ENCODE data around the gene PI4KA.
"Not testable (repeated sequence)": the region's sequence is repeated elsewhere in the genome, so short reads cannot be mapped to it uniquely, and the experiment has no call there.

Gene PI4KA

DNA sequence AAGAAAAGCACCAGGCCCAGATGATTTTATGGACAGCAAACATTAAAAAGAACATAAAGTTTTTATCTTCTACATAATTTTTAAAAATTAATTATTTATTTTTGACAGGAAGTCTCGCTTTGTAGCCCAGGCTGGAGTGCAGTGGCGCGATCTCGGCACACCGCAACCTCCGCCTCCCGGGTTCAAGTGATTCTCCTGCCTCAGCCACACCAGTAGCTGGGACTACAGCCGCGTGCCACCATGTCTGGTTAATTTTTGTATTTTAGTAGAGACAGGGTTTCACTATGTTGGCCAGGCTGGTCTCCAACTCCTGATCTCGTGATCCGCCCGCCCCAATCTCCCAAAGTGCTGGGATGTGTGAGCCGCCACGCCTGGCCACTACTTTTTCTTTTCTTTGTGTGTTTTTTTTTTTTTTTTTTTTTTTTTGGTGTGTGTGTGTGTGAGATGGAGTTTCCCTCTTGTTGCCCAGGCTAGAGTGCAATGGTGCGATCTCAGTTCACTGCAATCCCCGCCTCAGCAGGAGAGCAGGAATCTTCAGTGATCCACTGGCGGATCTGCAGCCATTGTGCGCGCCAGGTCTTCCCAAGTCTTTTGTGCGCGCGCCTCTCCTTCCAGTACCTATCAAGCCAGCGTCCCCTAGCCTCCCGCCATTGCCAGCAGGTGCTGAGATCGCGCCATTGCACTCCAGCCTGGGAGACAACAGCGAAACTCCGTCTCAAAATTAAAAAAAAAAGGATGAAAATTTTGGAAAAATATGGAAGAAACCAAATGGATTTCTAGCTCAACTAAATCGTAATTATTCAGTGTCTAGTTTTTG, 171.0 kb downstream of the PI4KA start:
- DNase-seq, result not testable (repeated sequence)

DNA sequence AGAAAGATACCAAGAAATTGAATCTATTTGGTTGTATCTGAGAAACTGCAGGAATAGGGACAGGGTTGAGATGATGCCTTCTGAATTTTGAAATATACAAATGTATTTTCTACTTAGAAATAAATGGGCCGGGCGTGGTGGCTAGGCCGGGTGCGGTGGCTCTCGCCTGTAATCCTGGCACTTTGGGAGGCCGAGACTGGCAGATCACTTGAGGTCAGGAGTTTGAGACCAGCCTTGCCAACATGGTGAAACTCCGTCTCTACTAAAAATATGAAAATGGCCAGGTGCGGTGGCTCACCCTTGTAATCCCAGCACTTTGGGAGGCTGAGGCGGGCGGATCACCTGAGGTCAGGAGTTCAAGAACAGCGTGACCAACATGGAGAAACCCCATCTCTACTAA, 172.8 kb downstream of the PI4KA start:
- not testable (repeated sequence) for DNase-seq

DNA sequence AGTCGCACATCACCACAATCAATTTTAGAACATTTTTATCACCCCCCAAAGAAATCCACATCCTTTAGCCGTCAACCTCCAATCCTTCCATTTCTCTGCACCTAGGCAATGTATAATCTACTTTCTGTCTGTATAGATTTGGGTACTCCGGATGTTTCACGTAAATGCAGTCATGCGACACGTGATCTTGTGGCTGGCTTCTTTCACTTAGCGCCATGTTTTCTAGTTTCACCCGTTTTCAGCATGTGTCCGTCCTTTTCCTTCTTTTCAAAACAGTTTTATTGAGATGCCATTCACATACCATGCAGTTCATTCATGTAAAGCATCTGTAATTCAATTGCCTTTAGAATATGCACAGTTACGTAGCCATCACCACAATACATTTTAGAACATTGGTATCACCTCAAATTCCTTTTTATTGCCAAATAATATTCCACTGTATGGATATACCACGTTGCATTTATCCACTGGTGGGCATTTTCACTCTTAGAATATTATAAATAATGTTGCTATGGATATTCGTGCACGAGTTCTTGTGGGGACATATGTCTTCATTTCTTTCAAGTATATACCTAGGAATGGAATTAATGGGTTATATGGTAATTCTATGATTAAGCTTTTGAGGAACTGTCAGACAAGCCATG, 179.7 kb downstream of the PI4KA start:
- not testable (repeated sequence) for DNase-seq

DNA sequence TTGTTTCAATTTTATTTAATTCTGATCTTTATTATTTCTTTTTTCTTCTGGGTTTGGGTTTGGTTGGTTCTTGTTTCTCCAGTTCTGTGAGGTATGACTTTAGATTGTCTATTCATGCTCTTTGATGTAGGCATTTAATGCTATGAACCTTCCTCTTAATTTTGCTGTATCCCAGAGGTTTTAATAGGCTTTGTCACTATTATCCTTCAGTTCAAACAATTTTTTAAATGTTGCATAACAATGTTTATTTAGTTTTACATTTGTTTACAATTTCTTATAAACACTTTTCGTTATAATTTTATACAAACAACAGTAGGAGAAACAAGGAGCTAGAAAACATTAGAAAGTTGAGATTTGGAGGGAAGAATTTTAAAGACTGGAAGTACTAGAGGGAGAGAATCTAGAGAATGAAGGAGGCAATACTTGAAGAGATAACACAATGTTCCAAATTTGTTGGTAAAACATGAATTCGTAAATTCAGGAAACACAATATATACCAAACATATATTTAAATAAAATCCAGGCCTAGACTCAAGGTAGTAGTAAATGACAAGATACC, 180.8 kb downstream of the PI4KA start:
- no peak for DNase-seq

DNA sequence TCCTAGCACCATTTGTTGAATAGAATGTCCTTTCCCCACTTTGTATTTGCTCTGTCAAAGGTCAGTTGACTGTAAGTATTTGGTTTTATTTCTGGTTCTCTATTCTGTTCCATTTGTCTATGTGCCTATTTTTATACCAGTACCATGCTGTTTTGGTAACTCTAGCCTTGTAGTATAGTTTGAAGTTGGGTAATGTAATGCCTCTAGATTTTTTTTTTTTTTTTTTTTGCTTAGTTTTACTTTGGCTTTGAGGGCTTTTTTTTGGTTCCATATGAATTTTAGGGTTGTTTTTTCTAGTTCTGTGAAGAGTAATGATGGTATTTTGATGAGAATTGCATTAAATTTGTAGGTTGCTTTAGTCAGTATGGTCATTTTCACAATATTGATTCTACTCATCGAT, 183.0 kb downstream of the PI4KA start:
- DNase-seq, result not testable (repeated sequence)

DNA sequence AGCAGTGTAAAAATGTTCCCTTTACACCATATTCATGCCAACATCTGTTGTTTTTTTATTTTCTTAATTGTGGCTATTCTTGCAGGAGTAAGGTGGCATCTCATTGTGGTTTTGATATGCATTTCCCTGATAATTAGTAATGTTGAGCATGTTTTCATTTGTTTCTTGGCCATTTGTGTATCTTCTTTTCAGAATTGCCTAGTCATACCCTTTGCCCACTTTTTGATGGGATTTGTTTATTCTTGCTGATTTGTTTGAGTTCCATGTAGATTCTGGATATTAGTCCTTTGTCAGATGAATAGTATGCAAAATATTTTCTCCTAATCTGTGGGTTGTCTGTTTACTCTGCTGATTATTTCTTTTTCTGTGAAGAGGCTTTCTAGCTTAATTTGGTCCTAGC, 183.6 kb downstream of the PI4KA start:
- no peak for DNase-seq

DNA sequence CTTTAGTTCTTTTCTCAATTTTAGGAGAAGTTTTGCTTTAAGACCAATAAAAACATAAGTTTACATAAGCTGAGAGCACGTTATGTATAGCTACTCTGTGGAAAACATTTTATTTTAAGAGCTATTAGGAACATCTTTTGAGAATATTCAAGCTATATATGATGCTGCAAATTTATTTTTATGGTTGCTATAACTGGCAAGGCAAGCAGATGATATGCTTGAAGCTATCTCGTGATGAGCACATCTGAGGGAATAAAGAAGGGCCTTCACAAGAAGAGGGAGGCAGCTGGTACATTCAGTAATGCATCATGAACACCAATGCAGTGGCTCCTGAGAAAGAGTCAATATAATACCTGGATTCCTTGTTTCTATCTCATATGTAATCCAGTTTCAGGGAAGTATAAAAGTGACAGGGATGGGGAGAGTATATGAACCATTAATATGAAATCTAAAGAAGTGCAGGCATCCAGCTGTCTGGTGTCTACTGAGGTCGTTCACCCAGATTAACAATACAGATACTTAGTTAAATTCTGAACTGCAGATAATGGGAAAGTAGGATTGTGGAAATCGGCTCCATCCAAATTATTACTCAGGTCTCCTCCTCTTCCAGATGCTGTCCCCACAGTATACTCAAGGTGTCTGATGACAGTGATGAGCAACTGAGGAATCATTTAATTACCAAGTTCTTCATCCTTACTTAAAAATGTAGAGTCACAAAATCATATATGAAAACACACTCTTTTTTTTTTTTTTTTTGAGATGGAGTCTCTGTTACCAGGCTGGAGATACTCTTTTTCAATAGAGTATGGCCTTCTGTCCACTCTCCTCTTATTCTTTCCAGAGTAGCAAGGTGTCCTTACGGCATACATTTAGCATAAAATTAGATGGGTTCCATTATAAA, 185.1 kb downstream of the PI4KA start:
- DNase-seq, result no peak

DNA sequence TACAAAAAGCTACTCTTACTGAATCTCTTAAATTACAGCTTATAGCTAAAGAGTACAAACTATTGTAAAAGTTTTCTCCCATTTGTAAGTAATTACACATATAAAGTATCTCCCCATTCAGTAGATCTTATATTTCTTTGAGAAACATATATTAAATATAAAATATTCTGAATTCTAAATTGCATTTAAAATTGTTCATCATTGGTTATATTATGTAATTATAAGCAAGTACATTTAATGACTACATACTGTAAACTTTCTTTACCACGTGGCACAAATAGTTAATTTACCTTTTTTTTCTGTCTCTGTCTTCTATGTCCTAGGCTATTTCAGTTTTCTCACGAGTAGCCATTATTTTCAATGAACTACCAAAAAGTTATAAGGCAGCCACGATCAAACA, 185.9 kb downstream of the PI4KA start:
- DNase-seq, result no peak

DNA sequence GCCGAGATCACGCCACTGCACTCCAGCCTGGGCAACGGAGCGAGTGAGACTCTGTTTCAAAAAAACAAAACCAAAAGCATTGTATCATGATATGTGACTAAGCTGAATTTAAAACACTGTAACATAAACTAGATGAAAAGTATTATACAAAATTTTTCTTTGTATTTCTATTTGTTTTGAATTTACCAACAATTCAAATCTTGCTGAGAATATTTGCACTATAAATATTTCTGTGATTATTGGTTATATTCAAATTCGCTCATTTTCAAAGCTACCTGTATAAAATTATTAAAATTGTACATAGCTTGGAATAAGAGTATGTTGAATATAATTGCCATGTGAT, 186.6 kb downstream of the PI4KA start:
- DNase-seq, result no peak

DNA sequence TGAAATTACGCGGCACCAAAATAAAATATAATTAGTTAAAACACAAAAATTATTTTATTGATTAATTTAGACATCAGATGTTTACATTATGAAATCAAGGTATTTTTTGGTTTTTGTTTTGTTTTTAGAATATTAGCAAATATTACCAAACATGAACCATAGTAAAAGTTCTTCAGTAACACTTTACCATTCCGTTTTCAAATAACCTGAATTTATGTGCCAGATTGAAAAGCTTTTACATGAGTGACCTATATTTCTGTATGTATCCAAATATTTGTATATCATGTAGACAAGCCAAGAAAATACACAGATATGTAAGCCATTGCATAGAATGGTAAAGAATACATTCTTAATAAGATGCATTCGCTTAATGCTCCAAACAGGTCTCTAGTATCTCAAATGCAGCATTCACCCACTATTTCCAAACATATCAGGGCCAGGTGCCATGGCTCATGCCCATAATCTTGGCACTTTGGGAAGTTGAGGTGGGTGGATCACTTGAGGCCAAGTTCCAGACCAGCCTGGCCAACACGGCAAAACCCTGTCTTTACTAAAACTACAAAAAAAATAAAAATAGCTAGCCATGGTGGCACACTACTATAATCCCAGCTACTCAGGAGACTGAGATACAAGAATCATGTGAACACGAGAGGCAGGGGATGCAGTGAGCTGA, 187.1 kb downstream of the PI4KA start:
- no peak for DNase-seq

DNA sequence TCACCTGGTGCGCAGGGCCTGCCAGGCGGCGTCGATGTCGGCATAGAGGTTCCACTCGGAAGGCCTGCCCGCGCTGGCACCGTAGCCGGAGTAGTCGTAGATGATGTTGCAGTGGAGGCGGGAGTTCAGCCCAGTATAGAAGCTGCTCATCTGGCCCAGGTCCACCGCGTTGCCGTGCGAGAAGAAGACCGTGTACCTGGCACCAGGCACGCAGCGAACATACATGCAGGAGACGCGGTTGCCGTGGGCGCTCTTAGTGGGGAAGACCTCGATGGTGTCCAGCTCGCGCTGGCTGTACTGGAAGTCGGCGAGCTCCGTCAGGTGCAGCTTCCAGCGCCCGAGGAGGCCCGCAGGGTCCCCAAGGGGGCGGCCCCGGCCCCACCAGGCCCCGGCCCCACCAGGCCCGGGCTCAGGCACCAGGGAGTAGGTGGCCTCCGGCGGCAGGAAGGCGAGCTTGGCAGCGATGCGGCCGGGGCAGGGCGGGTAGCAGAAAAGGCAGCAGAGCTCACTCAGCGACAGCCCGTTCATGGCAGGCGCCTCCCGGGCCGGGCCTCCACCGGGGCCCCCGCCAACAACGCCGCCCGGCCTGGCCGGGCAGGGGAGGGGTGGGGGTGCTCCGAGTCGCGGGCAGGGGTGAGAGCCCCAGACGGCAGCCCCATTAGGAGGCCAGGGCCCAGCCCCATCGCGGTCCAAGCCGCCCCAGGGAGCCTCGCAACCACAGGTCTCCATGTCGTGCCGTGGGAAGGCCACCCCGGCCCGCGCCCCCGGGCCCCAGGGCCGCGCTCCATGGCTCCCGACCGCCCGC, 188.0 kb downstream of the PI4KA start:
- not testable (repeated sequence) for DNase-seq

DNA sequence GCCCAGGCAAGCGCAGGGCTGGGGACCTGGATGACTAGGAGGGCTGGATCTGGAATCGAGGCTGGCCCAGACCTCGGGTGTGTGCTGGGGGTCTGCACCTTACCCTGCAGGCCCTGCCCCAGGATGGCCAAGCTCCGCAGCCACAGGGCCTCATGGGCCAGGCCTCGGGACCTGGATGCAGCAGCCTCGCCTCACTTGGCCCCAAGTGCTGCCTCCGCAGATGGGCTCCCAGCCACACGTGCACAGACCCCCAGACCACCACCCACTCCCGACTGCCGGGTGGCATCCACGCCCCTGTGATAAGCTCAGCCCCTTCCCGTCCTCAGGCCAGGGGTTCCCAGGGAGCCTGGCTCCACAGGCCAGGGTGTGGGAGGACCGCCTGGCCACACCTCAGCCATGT, 188.7 kb downstream of the PI4KA start:
- not testable (repeated sequence) for DNase-seq

DNA sequence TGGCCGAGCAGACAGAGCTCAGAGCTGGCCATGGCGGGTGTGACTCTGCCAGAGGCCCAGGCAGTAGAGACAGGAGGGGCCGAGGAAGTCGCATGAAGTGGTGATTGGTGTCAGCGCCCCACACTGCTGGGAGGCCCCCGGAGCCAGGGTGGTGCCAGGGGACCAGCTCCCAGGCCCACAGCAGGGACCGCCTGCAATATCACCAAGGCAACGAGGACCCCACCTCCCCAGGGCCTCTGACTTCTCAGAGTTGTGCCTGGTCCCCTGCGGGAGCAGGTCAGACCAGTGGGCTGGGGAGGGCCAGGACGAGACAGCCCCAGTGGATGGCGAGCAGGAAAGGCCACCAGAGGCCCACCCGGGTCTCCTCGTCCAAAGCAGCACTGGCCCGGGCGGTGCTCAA, 189.1 kb downstream of the PI4KA start:
- DNase-seq, result not testable (repeated sequence)

DNA sequence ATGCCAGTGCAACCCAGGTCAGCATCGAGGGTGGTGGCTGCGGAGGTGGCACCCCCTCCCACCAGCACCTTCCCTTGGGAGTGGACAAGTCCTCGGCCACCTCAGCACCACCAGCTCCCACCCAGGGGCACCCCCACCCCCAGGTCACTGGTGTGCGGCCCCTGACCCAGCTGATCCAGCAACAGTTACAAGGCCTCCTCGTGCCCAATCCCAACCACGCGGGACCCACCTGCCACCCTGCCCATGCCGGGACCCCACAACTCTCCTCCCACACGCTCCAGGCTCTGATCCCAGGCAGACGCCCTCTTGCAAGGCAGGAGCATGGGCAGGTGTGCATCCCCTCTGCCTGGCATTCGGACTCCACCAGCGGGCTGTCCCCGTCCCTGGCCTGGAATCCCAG, 189.8 kb downstream of the PI4KA start:
- DNase-seq, result not testable (repeated sequence)

DNA sequence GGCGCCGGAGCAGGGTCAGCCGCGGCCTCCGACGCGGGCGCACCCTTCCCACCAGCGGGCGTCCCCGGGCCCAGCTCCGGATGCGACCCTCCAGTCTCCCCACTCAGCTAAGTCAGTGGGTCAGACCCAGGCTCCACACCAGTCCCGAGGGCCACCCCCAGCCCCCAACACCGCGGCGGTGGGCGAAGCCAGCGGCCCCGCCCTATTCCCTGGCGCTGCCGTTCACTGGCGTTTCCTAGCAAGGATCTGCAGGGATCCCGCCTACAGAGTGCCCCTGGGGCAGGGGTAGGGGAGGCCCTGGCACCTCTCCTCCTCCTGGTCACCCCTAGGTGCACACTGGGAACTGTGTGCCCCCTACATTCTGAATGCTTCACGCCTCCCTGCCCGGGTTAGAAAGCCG, 190.4 kb downstream of the PI4KA start:
- DNase-seq, result not testable (repeated sequence)

DNA sequence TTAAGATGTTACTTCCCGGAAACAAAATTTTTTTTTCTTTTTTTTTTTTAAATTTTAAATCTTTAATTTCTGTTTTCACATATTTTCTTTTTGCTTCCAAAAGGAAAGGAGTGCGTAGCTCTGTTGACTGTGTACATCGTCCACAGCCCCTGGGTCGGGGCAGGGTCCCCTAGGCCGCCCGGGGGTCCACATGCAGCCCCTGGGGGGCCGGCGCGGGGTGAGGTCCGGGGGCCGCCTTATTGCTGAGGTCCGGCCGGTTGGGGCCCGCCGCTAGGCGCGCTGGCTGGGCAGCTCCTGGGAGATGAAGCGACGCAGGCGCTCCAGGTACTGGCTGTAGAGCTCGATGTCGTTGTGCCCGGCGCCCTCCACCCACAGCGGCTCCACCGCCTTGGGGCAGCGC, 191.1 kb downstream of the PI4KA start:
- DNase-seq, result not testable (repeated sequence)

DNA sequence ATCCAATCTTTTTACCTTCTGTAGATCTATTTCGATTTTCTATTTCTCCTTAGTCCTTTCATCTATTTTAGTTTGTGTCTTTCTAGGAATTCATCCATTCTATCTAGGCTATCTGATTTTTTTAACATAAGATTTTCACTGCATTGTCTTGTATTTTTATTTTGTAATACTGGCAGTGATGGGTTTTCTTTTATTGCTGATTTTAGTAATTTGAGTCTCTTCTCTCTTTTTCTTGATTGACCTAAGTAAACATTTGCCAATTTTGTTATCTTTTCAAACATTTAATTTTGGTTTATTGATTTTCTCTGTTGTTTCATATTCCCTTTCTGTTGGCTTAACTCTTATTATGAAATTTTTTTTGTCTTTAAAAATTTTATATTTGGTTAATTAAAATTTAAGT, 192.1 kb downstream of the PI4KA start:
- DNase-seq, result no peak

DNA sequence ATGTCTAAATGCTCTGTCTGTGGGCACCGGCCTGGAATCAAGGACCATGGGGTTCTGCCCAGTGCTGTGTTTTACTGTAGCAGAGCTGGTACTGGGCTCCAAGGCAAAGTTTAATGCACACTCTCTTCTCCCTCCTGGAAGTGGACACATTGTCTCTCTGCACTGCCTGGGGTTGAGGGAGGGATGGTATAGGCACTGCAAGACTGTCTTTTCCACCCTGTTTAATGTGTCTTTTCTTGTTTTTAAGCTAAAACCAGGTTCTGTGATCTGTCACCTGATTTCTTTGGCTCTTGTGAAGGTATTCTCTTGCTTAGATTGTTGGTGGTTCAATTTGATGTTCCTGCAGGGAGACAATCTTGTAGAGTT, 194.0 kb downstream of the PI4KA start:
- no peak for DNase-seq

DNA sequence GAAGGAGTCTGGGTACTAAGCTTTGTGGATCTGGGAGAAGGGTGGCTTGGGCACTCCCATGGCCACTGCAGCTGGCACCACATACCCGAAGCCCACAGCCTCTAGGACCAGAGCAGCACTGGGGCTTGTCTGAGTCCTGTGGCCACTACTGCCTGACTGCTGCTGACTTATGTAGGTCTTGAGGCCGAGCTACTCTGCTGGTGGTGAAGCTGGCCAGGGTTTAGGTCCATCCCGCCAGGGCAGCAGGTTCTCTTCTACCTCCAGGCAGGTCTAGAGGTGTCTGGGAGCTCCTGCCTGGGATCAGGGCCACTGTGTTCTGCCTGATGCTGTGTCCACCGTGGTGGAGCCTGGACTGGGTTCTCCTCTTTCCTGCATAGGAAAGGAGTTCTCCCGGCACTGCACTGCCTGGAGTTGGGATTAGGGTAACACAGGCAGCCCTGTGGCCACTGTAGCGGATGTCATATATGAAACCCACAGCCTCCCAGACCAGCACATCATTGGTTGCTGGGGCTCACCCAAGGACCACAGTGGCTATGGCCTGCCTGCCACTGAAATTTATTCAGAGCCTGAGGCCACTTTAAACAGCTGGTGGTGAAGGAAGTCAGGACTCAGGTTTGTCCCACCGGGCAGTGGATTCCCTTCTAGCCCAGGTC, 194.5 kb downstream of the PI4KA start:
- no peak for DNase-seq

DNA sequence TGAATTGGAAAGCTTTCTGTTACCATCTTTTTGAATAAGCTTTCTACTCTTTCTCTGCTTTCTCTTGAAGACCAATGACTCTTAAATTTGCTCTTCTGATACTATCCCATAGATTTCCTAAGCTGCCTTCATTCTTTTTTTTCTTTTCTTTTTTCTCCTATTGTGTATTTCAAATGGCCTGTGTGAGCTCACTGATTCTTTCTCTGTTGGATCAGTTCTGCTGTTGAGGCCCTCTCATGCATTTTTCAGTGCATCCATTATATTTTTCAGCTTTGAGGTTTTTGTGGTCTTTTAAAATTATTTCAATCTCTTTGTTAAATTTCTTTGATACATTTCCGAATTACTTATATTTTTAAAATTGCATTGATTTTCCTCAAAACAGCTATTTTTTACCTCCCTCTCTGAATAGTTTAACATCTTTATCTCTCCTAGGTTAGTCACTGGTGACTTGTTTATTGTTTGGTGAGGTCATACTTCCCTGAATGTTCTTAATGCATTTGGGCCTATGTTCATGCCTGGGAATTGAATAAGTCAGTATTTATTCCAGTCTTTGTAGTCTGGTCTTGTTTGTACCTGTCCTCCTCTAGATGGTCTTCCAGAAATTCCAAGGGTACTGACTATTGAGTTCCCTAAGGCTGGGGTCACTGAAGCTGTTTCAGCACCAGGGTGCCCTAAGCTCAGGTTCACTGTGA, 195.3 kb downstream of the PI4KA start:
- DNase-seq, result no peak
